ENCODE results near the gene SMARCA2.
A peak's percentile ranks its signal among the peaks of the same experiment; 100 is the strongest.

The SMARCA2 gene

DNA sequence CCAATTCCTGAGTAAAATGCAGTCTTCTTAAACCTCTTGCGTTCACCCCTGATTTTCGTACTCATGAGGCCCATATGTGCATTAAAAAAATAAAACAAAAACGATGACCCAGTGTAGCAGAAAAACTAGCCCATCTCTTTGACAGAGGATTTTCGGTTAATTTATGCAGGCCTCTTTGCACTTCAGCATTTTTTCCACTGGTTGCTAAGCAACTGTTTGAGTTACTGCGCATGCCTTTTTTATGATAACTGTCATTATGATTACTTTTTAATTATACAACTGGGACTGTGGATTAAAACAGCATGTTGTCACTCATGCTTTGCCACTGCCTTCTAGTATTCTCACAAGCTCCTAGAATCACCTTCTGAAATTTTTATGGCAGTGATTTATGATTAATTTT, 165.0 kb downstream of the SMARCA2 start:
- DNase-seq, result no peak
- H2AFZ ChIP-seq (ENCODE audit: low read depth, low read length), result no peak overlapping the region
- peaks cover 10% of the 10 kb centered on the region for H3K79me1 ChIP-seq (replicated peaks; ENCODE audit: low read length, poor library complexity, severe bottlenecking)
- no peak overlapping the region for H2BK15ac ChIP-seq (ENCODE audit: low read depth, poor library complexity, severe bottlenecking)
- H3K36me3 ChIP-seq (ENCODE audit: control insufficient read depth in 1 of 2, insufficient read depth in 2 of 2, low read depth in 1 of 2, low read length in 2 of 2), result peaks cover 7 to 38% of the 10 kb centered on the region in 2 experiments
- no peak overlapping the region for H2BK5ac ChIP-seq (ENCODE audit: low read depth, low read length, poor library complexity, severe bottlenecking)
- H2BK12ac ChIP-seq (ENCODE audit: low read length in 2 of 2), result no peak overlapping the region
- H3K4me1 ChIP-seq (ENCODE audit: control insufficient read depth, insufficient read depth, low read depth, low read length), result no peaks in the 10 kb centered on the region
- H3K23ac ChIP-seq (ENCODE audit: low read length in 2 of 2), result no peak overlapping the region
- H3K14ac ChIP-seq (ENCODE audit: low read length in 2 of 2), result no peak overlapping the region
- no peak overlapping the region for H2BK120ac ChIP-seq (ENCODE audit: low read depth, low read length)
- no peak overlapping the region for H3K18ac ChIP-seq (ENCODE audit: low read depth in 1 of 2, low read length in 2 of 2)
- no peak overlapping the region for H4K8ac ChIP-seq (ENCODE audit: low read length)
- H3K9me3 ChIP-seq (ENCODE audit: control insufficient read depth, low read length), result no peaks in the 10 kb centered on the region
- H3K4me2 ChIP-seq (ENCODE audit: low read length, poor library complexity, severe bottlenecking), result no peak overlapping the region
- no peak overlapping the region for H2AK5ac ChIP-seq (ENCODE audit: low read length, severe bottlenecking)
- no peak overlapping the region for H3K4me3 ChIP-seq (ENCODE audit: insufficient read depth in 1 of 2, low read depth in 1 of 2, low read length in 2 of 2)
- WGBS, result 93% methylated on average over 4 of the region's 5 CpGs
- H4K91ac ChIP-seq (ENCODE audit: low read length), result no peak overlapping the region
- no peak overlapping the region for H3K9ac ChIP-seq (ENCODE audit: low read length)
- H3K4ac ChIP-seq (ENCODE audit: low read depth in 1 of 2, low read length in 2 of 2), result no peak overlapping the region
- H3K27ac ChIP-seq (ENCODE audit: low read length, poor library complexity, severe bottlenecking), result no peak overlapping the region
- no peaks in the 10 kb centered on the region for H3K27me3 ChIP-seq (ENCODE audit: control insufficient read depth in 1 of 2, insufficient read depth in 1 of 2, low read length in 2 of 2)

DNA sequence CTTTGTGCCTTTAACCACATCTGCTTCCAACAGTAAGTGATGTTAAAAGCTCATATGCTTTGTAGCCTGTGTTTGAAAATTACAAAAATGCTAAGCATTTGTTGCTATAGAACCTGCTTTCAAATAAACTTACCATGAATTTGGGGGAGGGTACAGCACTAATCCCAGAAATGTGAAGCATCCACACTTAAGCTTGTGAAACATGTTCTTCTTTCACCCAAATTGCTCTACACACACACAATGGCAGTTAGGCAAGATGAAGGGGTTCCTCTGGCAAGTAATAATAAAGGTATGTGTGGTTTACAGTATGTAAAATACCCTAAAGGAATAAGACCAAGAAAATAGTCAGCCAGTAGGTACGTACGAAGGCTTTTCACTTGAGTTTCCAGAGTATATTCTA, 165.6 kb downstream of the SMARCA2 start:
- no peak overlapping the region for H3K27ac ChIP-seq (ENCODE audit: low read length, poor library complexity, severe bottlenecking)
- H2AFZ ChIP-seq (ENCODE audit: low read depth, low read length), result no peak overlapping the region
- H4K8ac ChIP-seq (ENCODE audit: low read length), result no peak overlapping the region
- H3K4ac ChIP-seq (ENCODE audit: low read depth in 1 of 2, low read length in 2 of 2), result no peak overlapping the region
- H3K23ac ChIP-seq (ENCODE audit: low read length in 2 of 2), result no peak overlapping the region
- peaks cover 9% of the 10 kb centered on the region for H3K79me1 ChIP-seq (replicated peaks; ENCODE audit: low read length, poor library complexity, severe bottlenecking)
- H3K4me3 ChIP-seq (ENCODE audit: insufficient read depth in 1 of 2, low read depth in 1 of 2, low read length in 2 of 2), result no peak overlapping the region
- no peak overlapping the region for H3K14ac ChIP-seq (ENCODE audit: low read length in 2 of 2)
- H3K27me3 ChIP-seq (ENCODE audit: control insufficient read depth in 1 of 2, insufficient read depth in 1 of 2, low read length in 2 of 2), result no peaks in the 10 kb centered on the region
- no peak overlapping the region for H2AK5ac ChIP-seq (ENCODE audit: low read length, severe bottlenecking)
- no peak overlapping the region for H3K18ac ChIP-seq (ENCODE audit: low read depth in 1 of 2, low read length in 2 of 2)
- no peaks in the 10 kb centered on the region for H3K9me3 ChIP-seq (ENCODE audit: control insufficient read depth, low read length)
- no CpG with 5 or more reads among the region's 2 CpGs for WGBS
- H2BK120ac ChIP-seq (ENCODE audit: low read depth, low read length), result no peak overlapping the region
- no peak overlapping the region for H2BK15ac ChIP-seq (ENCODE audit: low read depth, poor library complexity, severe bottlenecking)
- no peak for DNase-seq
- H2BK12ac ChIP-seq (ENCODE audit: low read length in 2 of 2), result no peak overlapping the region
- H3K4me1 ChIP-seq (ENCODE audit: control insufficient read depth, insufficient read depth, low read depth, low read length), result no peaks in the 10 kb centered on the region
- H3K36me3 ChIP-seq (ENCODE audit: control insufficient read depth in 1 of 2, insufficient read depth in 2 of 2, low read depth in 1 of 2, low read length in 2 of 2), result peaks cover 7 to 43% of the 10 kb centered on the region in 2 experiments
- H2BK5ac ChIP-seq (ENCODE audit: low read depth, low read length, poor library complexity, severe bottlenecking), result no peak overlapping the region
- no peak overlapping the region for H4K91ac ChIP-seq (ENCODE audit: low read length)
- H3K4me2 ChIP-seq (ENCODE audit: low read length, poor library complexity, severe bottlenecking), result no peak overlapping the region
- H3K9ac ChIP-seq (ENCODE audit: low read length), result no peak overlapping the region

GRCh38 chr9:2181792-2182191, 166.6 kb downstream of the SMARCA2 start:
- H3K18ac ChIP-seq (ENCODE audit: low read depth in 1 of 2, low read length in 2 of 2), result no peak overlapping the region
- WGBS, result 78% methylated on average over 3 of the region's 7 CpGs
- no peak overlapping the region for H4K91ac ChIP-seq (ENCODE audit: low read length)
- H2BK120ac ChIP-seq (ENCODE audit: low read depth, low read length), result no peak overlapping the region
- no peak overlapping the region for H3K27ac ChIP-seq (ENCODE audit: low read length, poor library complexity, severe bottlenecking)
- DNase-seq, result peak; percentile 20
- no peak overlapping the region for H3K4ac ChIP-seq (ENCODE audit: low read depth in 1 of 2, low read length in 2 of 2)
- H3K4me3 ChIP-seq (ENCODE audit: insufficient read depth in 1 of 2, low read depth in 1 of 2, low read length in 2 of 2), result no peak overlapping the region
- H3K23ac ChIP-seq (ENCODE audit: low read length in 2 of 2), result no peak overlapping the region
- peaks cover 6% of the 10 kb centered on the region for H3K79me1 ChIP-seq (replicated peaks; ENCODE audit: low read length, poor library complexity, severe bottlenecking)
- no peak overlapping the region for H2BK5ac ChIP-seq (ENCODE audit: low read depth, low read length, poor library complexity, severe bottlenecking)
- no peak overlapping the region for H2BK12ac ChIP-seq (ENCODE audit: low read length in 2 of 2)
- H3K4me2 ChIP-seq (ENCODE audit: low read length, poor library complexity, severe bottlenecking), result no peak overlapping the region
- H2BK15ac ChIP-seq (ENCODE audit: low read depth, poor library complexity, severe bottlenecking), result no peak overlapping the region
- H2AFZ ChIP-seq (ENCODE audit: low read depth, low read length), result no peak overlapping the region
- no peaks in the 10 kb centered on the region for H3K9me3 ChIP-seq (ENCODE audit: control insufficient read depth, low read length)
- H4K8ac ChIP-seq (ENCODE audit: low read length), result no peak overlapping the region
- H3K14ac ChIP-seq (ENCODE audit: low read length in 2 of 2), result no peak overlapping the region
- H3K4me1 ChIP-seq (ENCODE audit: control insufficient read depth, insufficient read depth, low read depth, low read length), result no peaks in the 10 kb centered on the region
- no peak overlapping the region for H2AK5ac ChIP-seq (ENCODE audit: low read length, severe bottlenecking)
- no peak overlapping the region for H3K9ac ChIP-seq (ENCODE audit: low read length)
- H3K27me3 ChIP-seq (ENCODE audit: control insufficient read depth in 1 of 2, insufficient read depth in 1 of 2, low read length in 2 of 2), result no peaks in the 10 kb centered on the region
- peaks cover 6 to 50% of the 10 kb centered on the region in 2 experiments for H3K36me3 ChIP-seq (ENCODE audit: control insufficient read depth in 1 of 2, insufficient read depth in 2 of 2, low read depth in 1 of 2, low read length in 2 of 2)

DNA sequence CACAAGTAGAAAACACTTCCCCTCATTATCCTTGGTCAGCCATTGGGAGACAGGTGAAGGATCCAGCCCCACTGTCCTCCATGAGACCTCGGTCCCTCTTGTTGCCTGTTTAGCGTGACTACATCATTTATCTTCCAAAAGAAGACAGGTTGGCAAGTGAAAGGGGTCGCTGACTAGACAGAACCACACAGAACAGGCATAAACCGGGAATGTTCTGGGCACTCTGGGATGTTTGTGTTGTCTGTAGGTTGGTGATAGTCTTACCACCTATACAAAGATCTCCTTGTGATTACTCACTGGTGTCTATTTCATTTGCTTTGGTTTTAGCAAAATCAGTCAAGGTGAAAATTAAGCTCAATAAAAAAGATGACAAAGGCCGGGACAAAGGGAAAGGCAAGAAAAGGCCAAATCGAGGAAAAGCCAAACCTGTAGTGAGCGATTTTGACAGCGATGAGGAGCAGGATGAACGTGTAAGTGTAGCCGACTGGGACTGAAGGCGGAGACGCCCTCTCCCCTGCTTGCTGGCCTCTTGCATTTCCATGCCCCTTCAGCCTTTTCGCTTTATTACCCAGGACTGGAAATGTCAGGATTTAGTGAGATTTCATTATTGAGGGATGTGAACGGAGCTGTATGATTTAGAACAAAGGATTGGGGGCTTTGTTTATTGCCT, 175.9 kb downstream of the SMARCA2 start:
- Histone ChIP-seq H3K4me2 (ENCODE audit: low read length, poor library complexity, severe bottlenecking) (no peak overlapping the region), H4K8ac (ENCODE audit: low read length) (no peak overlapping the region), H3K14ac (ENCODE audit: low read length in 2 of 2) (no peak overlapping the region), H3K9ac (ENCODE audit: low read length) (no peak overlapping the region), H3K36me3 (ENCODE audit: control insufficient read depth in 1 of 2, insufficient read depth in 2 of 2, low read depth in 1 of 2, low read length in 2 of 2) (peaks cover 4 to 89% of the 10 kb centered on the region in 2 experiments), H2BK5ac (ENCODE audit: low read depth, low read length, poor library complexity, severe bottlenecking) (no peak overlapping the region), H2BK12ac (ENCODE audit: low read length in 2 of 2) (no peak overlapping the region), H4K91ac (ENCODE audit: low read length) (no peak overlapping the region), H2BK120ac (ENCODE audit: low read depth, low read length) (no peak overlapping the region), H2BK15ac (ENCODE audit: low read depth, poor library complexity, severe bottlenecking) (no peak overlapping the region), H3K23ac (ENCODE audit: low read length in 2 of 2) (no peak overlapping the region), H2AFZ (ENCODE audit: low read depth, low read length) (no peak overlapping the region), H3K4me3 (ENCODE audit: insufficient read depth in 1 of 2, low read depth in 1 of 2, low read length in 2 of 2) (no peak overlapping the region), H3K18ac (ENCODE audit: low read depth in 1 of 2, low read length in 2 of 2) (no peak overlapping the region), H3K4me1 (ENCODE audit: control insufficient read depth, insufficient read depth, low read depth, low read length) (no peaks in the 10 kb centered on the region), H3K9me3 (ENCODE audit: control insufficient read depth, low read length) (no peaks in the 10 kb centered on the region), H3K27me3 (ENCODE audit: control insufficient read depth in 1 of 2, insufficient read depth in 1 of 2, low read length in 2 of 2) (no peaks in the 10 kb centered on the region), H2AK5ac (ENCODE audit: low read length, severe bottlenecking) (no peak overlapping the region), H3K27ac (ENCODE audit: low read length, poor library complexity, severe bottlenecking) (no peak overlapping the region), H3K4ac (ENCODE audit: low read depth in 1 of 2, low read length in 2 of 2) (no peak overlapping the region), H3K79me1 (replicated peaks; ENCODE audit: low read length, poor library complexity, severe bottlenecking) (peaks cover 1% of the 10 kb centered on the region)
- DNase-seq, result no peak
- WGBS, result 93% methylated on average over 9 of the region's 14 CpGs
